Activated T-cell treated with anti-CD3 and anti-CD28 coated beads for 48 hours (primary cell): ENCODE data around the gene MVD.
"Not testable (repeated sequence)": the region's sequence is repeated elsewhere in the genome, so short reads cannot be mapped to it uniquely, and the experiment has no call there.

ENCODE experiments used
- DNase-seq: peaks from one replicate; pipeline ENCODE4 v3.0.0-alpha.2; 2020; ENCODE audit warnings: low read depth

The MVD gene

GRCh38 chr16:88624481-88624880 is 38.4 kb downstream of the MVD start:
- no peak for DNase-seq

DNA sequence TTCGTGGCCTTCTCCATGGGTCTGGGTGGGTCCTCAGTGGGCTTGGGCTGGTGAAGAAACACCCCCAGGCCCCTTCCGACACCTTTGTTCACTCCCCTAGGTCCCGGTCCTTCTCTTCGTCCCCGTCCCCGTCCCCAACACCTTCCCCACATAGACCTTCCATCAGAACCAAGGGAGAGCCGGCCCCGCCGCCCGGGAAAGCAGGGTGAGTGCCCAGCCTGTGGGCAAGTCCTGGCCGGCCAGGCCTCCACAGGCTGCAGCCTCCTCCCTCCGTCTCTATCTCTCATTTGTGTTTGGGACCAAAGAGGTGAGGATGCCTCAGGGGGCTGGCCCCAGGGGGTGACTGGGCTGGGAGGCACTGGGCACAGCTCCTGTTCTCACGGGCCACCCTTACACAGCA is 39.0 kb downstream of the MVD start:
- DNase-seq: no peak

- DNase-seq: no peak
Measured at GRCh38 chr16:88622866-88623265, 40.0 kb downstream of the MVD start.

- DNase-seq: no peak
Measured at GRCh38 chr16:88622125-88622524, 40.8 kb downstream of the MVD start.

GRCh38 chr16:88619859-88620815 is 42.8 kb downstream of the MVD start:
- no peak for DNase-seq

DNA sequence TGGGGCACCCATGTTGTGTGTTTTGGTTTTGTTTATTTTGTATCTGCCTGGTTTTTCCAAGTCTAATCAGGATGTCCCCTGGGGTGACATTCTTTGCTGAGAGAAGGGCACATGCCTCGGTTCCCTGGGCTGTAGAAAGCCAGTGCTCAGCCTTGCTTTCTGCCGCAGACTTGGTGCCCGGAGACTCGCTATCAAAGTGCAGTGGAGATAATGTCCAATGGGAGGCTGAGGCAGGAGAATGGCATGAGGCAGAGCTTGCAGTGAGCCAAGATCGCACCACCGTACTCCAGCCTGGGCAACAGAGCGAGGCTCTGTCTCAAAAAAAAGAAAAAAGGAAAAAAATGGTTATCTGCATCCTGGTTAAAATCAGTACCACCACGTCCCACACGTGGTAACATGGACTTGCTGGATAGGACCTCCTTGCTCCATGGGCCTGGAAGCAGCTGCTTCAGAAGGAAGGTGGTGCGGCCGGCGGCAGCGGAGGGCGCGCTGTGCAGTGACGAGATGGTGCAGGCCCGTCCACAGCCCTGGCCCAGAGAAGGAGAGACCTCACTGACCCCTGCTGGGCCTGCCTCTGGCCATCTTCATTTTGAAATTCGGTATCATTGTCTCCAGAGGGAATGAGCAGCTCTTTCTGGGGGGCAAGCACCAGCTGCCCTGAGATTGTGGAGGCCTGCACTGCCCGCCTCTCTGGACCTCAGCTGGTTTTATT is 43.8 kb downstream of the MVD start:
- DNase-seq: no peak

GRCh38 chr16:88618182-88618955 is 44.5 kb downstream of the MVD start:
- no peak for DNase-seq

GRCh38 chr16:88617268-88618031 is 45.4 kb downstream of the MVD start:
- no peak for DNase-seq

- no peak for DNase-seq
Measured at GRCh38 chr16:88616736-88617135, 46.2 kb downstream of the MVD start.

DNA sequence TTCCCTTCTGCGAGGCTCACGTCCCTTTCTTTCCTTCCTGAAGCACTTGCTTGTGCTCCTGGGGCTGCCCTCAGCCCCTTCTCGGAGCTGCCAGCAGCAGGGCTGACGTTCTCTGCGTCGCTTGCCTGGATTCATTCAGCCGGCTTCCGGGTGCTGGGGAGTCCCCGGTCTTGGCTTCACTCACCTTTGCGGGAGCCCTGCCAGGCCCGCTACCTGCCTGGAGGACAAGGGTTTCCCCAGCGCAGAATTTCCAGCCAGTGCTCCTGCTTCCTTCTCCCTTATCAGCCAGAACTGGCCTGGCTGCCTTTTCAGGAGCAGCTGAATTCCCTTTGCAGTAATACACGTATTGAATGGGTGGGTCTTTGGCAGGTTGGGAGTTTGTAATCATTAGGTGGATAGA is 46.6 kb downstream of the MVD start:
- DNase-seq: no peak

GRCh38 chr16:88614818-88615580 is 47.9 kb downstream of the MVD start:
- no peak for DNase-seq

DNA sequence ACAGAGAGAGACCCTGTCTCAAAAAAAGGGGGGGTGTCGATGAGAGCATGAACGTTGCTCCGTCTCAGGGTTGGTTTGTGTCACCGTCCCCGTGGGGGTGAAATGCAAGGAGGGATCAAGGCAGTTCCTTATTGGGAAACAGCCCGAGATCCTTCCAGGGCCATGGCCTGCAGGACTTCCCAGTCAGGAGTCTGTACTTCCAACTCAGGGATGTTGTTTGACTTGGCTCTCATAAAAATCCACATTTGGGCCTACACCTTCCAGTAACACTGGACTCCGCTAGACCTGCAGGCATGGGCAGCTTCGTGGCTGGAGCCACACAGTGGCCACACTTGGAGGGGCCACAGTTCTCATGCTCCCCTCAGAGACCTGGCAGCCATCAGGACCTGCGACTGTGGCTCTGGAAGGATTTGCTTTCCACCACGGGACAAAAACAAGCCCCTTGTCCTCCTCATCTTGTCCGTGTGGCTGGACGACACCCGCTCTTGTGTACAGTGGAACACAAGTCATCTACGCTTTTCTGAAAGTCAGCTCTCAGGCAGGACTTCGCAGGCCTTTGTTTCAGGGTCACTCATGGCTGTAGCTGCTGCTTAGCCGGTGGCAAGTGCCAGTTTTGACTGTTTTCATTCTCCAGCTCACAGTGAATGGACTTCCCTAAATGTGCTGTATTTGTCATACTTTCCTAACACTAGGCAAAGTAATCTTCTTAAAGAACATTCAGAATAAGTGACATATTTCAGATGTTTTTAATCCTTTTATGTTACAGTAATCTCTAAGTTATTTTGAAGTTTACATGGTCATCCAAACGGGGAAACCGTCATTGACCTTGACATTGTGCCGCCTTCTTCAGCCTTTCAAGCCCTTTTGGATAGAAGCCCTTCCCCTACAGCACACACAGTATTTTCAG is 48.7 kb downstream of the MVD start:
- DNase-seq: no peak

DNA sequence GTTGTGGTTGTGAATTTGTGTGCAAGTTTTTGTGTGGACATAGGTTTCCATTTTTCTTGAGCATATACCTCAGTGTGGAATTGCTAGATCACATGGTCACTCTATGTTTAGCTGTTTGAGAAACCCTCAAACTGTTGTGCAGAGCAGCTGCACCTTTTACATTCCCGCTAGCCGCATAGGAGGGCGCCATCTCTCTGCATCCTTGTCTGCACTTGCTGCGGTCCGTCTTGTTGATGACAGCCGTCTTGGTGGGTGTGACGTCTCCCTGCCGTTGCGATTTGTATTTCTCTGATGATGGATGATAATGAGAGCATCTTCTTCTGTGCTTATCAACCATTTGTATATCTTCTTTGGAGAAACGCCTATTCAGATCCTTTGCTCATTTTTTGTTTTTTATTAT is 49.6 kb downstream of the MVD start:
- no peak for DNase-seq

GRCh38 chr16:88610909-88611812 is 51.7 kb downstream of the MVD start:
- DNase-seq: no peak

DNA sequence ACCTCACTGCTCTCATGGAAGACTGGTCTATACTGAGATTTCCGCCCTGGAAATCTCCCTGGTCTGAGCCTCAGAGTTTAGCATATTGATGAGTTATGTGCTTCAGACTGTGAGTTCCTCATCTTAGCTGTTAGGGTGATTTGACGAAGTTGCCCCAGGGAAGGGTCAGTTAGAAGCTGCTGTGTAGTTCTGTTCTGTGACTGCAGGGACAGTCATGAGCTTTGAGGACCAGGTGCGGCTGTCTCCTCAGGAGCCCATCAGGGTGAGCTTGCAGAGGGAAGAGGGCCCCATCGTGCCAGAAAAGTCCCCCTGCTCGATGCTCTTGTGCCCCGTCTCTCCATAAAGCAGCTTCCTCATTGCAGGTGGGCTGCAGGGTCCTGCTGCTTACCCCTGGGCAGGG is 52.8 kb downstream of the MVD start:
- DNase-seq: no peak

DNA sequence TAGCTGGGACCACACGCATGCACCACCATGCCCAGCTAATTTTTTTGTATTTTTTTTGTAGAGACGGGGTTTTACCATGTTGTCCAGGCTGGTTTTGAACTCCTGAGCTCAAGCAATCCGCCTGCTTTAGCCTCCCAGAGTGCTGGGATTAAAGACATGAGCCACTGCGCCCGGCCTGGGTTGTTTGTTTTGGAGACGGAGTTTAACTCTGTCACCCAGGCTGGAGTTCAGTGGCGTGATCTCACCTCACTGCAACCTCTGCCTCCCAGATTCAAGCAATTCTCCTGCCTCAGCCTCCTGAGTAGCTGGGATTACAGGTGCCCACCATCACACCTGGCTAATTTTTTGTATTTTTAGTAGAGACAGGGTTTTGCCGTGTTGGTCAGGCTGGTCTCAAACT is 53.5 kb downstream of the MVD start:
- DNase-seq: not testable (repeated sequence)

- no peak for DNase-seq
Measured at GRCh38 chr16:88608076-88608475, 54.8 kb downstream of the MVD start.

DNA sequence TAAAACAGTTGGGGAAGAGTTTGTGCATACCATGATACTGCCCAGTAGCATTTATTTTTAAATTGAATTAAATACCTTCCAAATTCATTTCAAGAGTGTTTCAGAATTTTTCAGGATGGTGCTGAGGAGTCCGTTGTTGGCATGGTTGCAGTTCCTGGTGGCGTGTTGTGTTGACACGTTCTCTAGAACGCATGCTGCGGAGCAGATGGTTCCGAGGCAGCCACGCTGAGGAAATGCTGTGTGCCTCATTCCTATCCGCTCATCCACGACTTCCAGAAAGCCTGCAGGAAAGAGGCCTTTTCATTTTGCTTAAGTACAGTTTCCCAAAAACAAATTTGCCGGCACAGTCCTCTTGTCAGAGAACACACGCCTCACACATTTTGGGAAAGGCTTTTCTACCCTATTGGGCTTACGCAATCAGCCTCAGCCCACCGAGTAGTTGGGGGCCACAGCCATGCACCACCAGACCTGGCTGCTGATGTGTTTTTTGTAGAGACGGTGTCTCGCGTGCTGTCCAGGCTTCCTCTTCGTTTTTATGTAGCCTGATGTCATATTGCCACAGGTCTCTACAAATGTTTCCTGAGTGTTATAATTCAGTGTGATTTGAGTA is 56.6 kb downstream of the MVD start:
- no peak for DNase-seq
